Mucosa of gallbladder (tissue), 1 donor: ENCODE data around the gene OLFM1. TPM values are rescaled to one million over a fixed set of nuclear protein-coding genes. Genes with fewer than 3 reads are reported as not detected.

Experiments
- DNase-seq: peaks from one replicate; pipeline ENCODE4 v3.0.0-alpha.2; 2020; ENCODE audit warnings: low spot score
- total RNA-seq: library from RNA; stranded (reverse); gene quantifications from one replicate; pipeline ENCODE4 v1.2.1, GENCODE V29; 2021
- donor health status: DM: no; HTN: no; CAD: no.

OLFM1 gene
- total RNA-seq, 1 donor from 2014 or later = 13.4 TPM

- no peak for DNase-seq
These were observed 11.2 kb upstream of the OLFM1 start for GRCh38 chr9:135076143-135076875.

GRCh38 chr9:135076876-135077430, 10.5 kb upstream of the OLFM1 start:
- no peak for DNase-seq

- no peak for DNase-seq
These were observed 9.8 kb upstream of the OLFM1 start for GRCh38 chr9:135077497-135078200.

GRCh38 chr9:135078361-135078821, 9.1 kb upstream of the OLFM1 start:
- DNase-seq = no peak

GRCh38 chr9:135079018-135079417, 8.4 kb upstream of the OLFM1 start:
- no peak for DNase-seq

GRCh38 chr9:135079676-135080075, 7.8 kb upstream of the OLFM1 start:
- DNase-seq = no peak

GRCh38 chr9:135080286-135081263, 6.9 kb upstream of the OLFM1 start:
- DNase-seq = no peak

GRCh38 chr9:135081264-135081660, 6.2 kb upstream of the OLFM1 start:
- DNase-seq = no peak

- no peak for DNase-seq
These were observed 5.7 kb upstream of the OLFM1 start for GRCh38 chr9:135081731-135082130.

- DNase-seq = no peak
These were observed 4.9 kb upstream of the OLFM1 start for GRCh38 chr9:135082536-135082935.

- DNase-seq = no peak
These were observed 4.1 kb upstream of the OLFM1 start for GRCh38 chr9:135083241-135083810.

GRCh38 chr9:135083831-135084230, 3.6 kb upstream of the OLFM1 start:
- DNase-seq = no peak

GRCh38 chr9:135084262-135084661, 3.2 kb upstream of the OLFM1 start:
- DNase-seq = no peak

GRCh38 chr9:135084881-135085760, 2.3 kb upstream of the OLFM1 start:
- DNase-seq = no peak

GRCh38 chr9:135085830-135086546, 1.5 kb upstream of the OLFM1 start:
- DNase-seq = peak; percentile 76

- DNase-seq = no peak
These were observed 625 bp upstream of the OLFM1 start for GRCh38 chr9:135086597-135087488.

GRCh38 chr9:135087899-135088347, 455 bp downstream of the OLFM1 start:
- no peak for DNase-seq

- DNase-seq = no peak
These were observed 995 bp downstream of the OLFM1 start for GRCh38 chr9:135088348-135088978.
